NT2/D1 (cell line): Measurements from ENCODE around the gene SHCBP1L.

Experiments used
- DNase-seq: peaks from one replicate; pipeline ENCODE4 v3.0.0-alpha.2; 2011; ENCODE audit warnings: low read depth, low spot score
- H3K27me3 ChIP-seq: 2 replicates; pipeline ENCODE4 v1.6.0; 2011; ENCODE audit warnings: mild to moderate bottlenecking; ENCODE audit not compliant: insufficient read length, insufficient read depth
- H3K36me3 ChIP-seq: 2 replicates; pipeline ENCODE4 v1.6.1; 2011; ENCODE audit warnings: mild to moderate bottlenecking, low read length, mixed read lengths; ENCODE audit not compliant: insufficient read depth, insufficient read length
- H3K4me1 ChIP-seq: 2 replicates; pipeline ENCODE4 v1.5.1; 2011; ENCODE audit not compliant: insufficient read depth, insufficient read length
- H3K4me3 ChIP-seq: 2 replicates; pipeline ENCODE4 v1.5.1; 2011; ENCODE audit warnings: low read depth; ENCODE audit not compliant: insufficient read length
- H3K9ac ChIP-seq: 2 replicates; pipeline ENCODE4 v1.6.0; 2011; ENCODE audit warnings: low read depth; ENCODE audit not compliant: insufficient read length
- H3K9me3 ChIP-seq: 2 replicates; pipeline ENCODE4 v1.5.1; 2011; ENCODE audit warnings: mild to moderate bottlenecking, low read length; ENCODE audit not compliant: insufficient read depth
- SUZ12 ChIP-seq: IDR thresholded peaks from 2 replicates; pipeline ENCODE4 v1.6.1; 2011; ENCODE audit not compliant: insufficient read length, insufficient read depth; ENCODE audit errors: extremely low read depth
- YY1 ChIP-seq: IDR thresholded peaks from 2 replicates; pipeline ENCODE4 v1.6.1; 2011; ENCODE audit not compliant: insufficient read length, insufficient read depth
- ZNF274 ChIP-seq: IDR thresholded peaks from 2 replicates; pipeline ENCODE4 v1.6.1; 2011; ENCODE audit warnings: mild to moderate bottlenecking, low read depth, low read length

SHCBP1L gene

DNA sequence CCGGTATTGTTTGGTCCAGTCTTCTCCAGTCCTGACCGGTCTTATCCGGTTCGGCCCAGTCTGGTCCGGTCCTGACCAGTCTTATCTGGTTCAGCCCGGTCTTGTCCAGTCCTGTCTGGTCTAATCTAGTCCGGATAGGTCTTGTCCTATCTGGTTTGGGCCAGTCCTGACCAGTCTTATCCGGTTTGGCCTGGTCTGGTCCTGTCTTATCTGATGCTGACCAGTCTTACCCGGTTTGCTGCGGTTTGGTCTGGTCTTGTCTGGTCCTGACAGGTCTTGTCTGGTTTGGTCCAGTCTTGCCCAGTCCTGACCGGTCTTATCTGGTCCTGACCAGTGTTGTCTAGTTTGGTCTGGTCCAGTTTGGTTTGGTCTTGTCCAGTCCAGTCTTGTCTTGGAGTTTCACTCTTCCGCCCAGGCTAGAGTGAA lies 83.7 kb downstream of the SHCBP1L start:
- Histone ChIP-seq H3K4me3 (no peak overlapping the region), H3K27me3 (no peaks in the 10 kb centered on the region), H3K36me3 (peaks cover 100% of the 10 kb centered on the region), H3K9me3 (no peaks in the 10 kb centered on the region), H3K9ac (no peak overlapping the region), H3K4me1 (no peaks in the 10 kb centered on the region)
- TF ChIP-seq SUZ12 (no peak), ZNF274 (no peak), YY1 (no peak)
- no peak for DNase-seq

DNA sequence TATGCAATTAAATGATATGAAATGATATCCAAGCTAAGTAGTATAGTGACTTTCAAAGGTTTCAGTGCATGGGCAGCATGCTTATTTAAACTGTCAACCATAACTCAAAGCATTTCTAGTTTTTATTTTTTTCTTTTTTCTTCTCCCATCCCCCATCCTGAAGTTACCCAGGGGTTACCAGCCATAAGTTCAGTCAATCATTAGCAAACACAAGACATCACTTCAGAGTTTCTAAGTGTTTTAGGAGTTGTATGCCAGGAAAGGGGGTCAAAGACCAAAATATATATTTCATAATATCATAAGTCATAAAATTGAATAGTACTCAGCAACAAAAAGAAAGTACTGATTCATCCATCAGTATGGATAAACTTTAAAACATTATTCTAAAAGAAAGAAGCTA lies 85.1 kb downstream of the SHCBP1L start:
- Histone ChIP-seq H3K27me3 (no peaks in the 10 kb centered on the region), H3K36me3 (peaks cover 100% of the 10 kb centered on the region), H3K9ac (no peak overlapping the region), H3K4me1 (no peaks in the 10 kb centered on the region), H3K9me3 (no peaks in the 10 kb centered on the region), H3K4me3 (no peak overlapping the region)
- DNase-seq: no peak
- TF ChIP-seq SUZ12 (no peak), YY1 (no peak), ZNF274 (no peak)

DNA sequence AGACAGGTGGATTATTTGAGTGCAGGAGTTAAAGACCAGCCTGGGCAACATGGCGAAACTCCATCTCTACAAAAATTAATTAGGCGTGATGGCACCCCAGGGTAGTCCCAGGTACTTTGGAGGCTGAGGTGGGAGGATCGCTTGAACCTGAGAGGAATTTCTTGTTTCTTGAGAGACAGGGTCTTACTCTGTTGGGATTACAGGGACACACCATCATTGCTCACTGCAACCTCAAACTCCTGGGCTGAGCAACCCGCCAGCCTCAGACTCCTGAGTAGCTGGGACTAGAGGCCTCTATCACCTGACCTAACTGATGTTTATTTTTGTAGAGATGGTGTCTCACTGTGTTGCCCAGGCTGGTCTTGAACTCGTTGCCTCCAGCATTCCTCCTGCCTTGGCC lies 89.0 kb downstream of the SHCBP1L start:
- H3K27me3 ChIP-seq: no peaks in the 10 kb centered on the region
- no peaks in the 10 kb centered on the region for H3K9me3 ChIP-seq
- DNase-seq: no peak
- H3K9ac ChIP-seq: no peak overlapping the region
- H3K36me3 ChIP-seq: peaks cover 100% of the 10 kb centered on the region
- no peak overlapping the region for H3K4me3 ChIP-seq
- no peak for TF ChIP-seq SUZ12
- no peak for TF ChIP-seq YY1
- no peak for TF ChIP-seq ZNF274
- no peaks in the 10 kb centered on the region for H3K4me1 ChIP-seq

DNA sequence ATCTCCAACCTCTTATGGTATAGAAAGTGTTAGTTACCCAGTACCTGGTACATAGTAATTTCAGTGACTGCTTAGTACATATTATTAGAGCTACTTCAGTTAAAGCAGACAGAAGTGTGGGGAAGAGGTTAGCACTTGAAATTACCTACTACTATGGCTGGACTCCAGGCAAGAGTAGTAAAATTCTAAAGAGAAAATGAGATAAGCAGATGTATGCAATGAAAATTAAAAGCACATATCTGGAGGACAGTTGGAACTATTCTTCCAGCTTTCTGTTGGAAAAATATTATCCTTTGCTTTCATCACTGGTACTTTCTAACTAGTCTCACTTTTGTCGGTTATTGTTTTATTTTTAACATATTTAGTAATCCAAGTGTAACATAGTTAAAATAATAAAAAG lies 90.1 kb downstream of the SHCBP1L start:
- Histone ChIP-seq H3K4me1 (no peaks in the 10 kb centered on the region), H3K27me3 (no peaks in the 10 kb centered on the region), H3K9ac (no peak overlapping the region), H3K4me3 (no peak overlapping the region), H3K36me3 (peaks cover 100% of the 10 kb centered on the region), H3K9me3 (no peaks in the 10 kb centered on the region)
- TF ChIP-seq ZNF274 (no peak), SUZ12 (no peak), YY1 (no peak)
- DNase-seq: no peak

DNA sequence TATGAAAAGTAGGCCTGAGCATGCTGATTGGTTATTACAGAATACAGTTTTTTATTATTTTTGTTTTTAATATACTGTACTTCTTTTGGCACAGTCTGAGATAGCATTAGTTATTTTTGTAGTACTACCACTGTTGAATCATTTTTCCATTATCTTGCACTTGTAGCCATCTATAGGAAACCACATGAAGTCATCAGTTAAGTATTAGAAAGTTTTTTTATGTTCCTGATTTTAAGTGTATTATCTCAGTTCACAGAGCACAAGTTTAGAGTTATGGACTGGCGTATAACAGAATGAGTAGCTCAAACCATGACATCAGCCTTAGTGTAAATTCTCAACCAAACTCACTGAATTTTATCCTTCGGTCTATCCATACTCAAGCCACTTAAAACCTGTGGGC lies 91.0 kb downstream of the SHCBP1L start:
- H3K9ac ChIP-seq: no peak overlapping the region
- DNase-seq: no peak
- TF ChIP-seq SUZ12: no peak
- no peak for TF ChIP-seq ZNF274
- TF ChIP-seq YY1: no peak
- H3K9me3 ChIP-seq: no peaks in the 10 kb centered on the region
- peaks cover 100% of the 10 kb centered on the region for H3K36me3 ChIP-seq
- H3K4me1 ChIP-seq: no peaks in the 10 kb centered on the region
- H3K4me3 ChIP-seq: no peak overlapping the region
- H3K27me3 ChIP-seq: no peaks in the 10 kb centered on the region

DNA sequence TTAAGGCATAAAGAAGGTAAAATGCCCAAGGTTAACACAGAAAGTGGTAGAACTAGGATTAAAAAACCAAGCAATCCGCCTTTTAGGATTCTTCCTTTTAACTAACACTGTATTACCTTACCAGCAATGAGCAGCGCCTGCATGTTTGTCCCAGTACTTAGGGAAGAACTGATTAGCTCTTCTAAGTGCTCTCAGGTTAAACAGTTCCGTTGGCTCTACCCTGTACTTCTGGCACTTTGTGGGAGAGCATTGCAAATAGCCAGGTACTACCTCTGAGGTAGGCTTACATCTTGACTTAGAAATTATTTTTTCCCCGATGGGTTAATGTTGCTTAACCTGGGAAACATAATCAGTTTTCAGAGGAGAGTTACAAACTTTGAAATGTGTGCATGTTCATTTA lies 92.3 kb downstream of the SHCBP1L start:
- no peaks in the 10 kb centered on the region for H3K27me3 ChIP-seq
- H3K4me1 ChIP-seq: no peaks in the 10 kb centered on the region
- H3K36me3 ChIP-seq: peaks cover 100% of the 10 kb centered on the region
- H3K4me3 ChIP-seq: no peak overlapping the region
- no peak for DNase-seq
- H3K9me3 ChIP-seq: no peaks in the 10 kb centered on the region
- no peak overlapping the region for H3K9ac ChIP-seq
- TF ChIP-seq ZNF274: no peak
- TF ChIP-seq SUZ12: no peak

DNA sequence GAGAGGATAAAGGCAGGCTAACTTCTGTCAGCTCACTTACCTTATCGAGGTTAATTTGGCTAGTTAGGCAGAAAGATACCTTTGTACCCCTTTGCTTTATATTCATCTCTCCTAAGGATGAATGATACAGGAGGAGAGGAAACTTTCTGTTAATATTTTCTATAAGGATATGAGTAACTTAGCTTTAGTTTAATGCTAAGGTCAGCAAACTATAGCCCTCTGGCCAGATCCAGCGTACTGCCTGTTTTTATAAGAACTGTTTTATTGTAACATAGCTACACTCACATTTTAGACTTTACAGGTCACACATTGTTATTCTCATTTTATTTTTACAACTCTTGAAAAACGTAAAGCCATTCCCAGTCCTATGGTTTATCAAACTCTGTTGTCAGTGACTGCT lies 95.8 kb downstream of the SHCBP1L start:
- H3K9me3 ChIP-seq: no peaks in the 10 kb centered on the region
- H3K9ac ChIP-seq: no peak overlapping the region

DNA sequence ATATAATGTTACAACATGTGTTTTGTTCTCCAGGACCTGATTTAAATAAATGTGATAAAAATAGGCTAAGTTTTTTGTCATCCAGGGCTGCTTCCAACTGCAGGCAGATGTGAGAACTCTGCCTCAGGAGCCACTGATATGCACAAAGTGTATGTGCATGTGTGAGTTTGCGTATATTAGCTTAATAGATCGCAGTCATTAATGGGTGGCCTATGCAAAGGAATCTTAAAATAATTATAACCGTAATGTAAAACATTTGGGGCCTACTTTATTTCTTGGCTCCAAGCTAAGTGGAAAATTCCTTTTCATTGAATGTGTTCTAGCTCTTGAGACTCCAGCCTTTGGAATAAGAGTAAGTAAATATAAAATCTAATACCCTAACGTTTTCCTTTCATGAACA lies 97.1 kb downstream of the SHCBP1L start:
- TF ChIP-seq ZNF274 (no peak), SUZ12 (no peak), YY1 (no peak)
- Histone ChIP-seq H3K4me3 (no peak overlapping the region), H3K9me3 (no peaks in the 10 kb centered on the region), H3K4me1 (no peaks in the 10 kb centered on the region), H3K27me3 (no peaks in the 10 kb centered on the region), H3K36me3 (peaks cover 99% of the 10 kb centered on the region), H3K9ac (no peak overlapping the region)
- DNase-seq: no peak

More for the DNA sequence above, 95.8 kb downstream of the SHCBP1L start:
- Histone ChIP-seq H3K4me1 (no peaks in the 10 kb centered on the region), H3K36me3 (peaks cover 99% of the 10 kb centered on the region), H3K27me3 (no peaks in the 10 kb centered on the region), H3K4me3 (no peak overlapping the region)
- no peak for DNase-seq
- TF ChIP-seq YY1 (no peak), SUZ12 (no peak), ZNF274 (no peak)
